ENCODE data around the gene ARHGAP8. TPM values are rescaled to one million over a fixed set of nuclear protein-coding genes. Genes with fewer than 3 reads are reported as not detected.
"Not testable (repeated sequence)": the region's sequence is repeated elsewhere in the genome, so short reads cannot be mapped to it uniquely, and the experiment has no call there.

The ARHGAP8 gene
- total RNA-seq, 2 experiments from 2014 or later = not detected

- DNase-seq (ENCODE audit: low spot score) = no peak
- no TSS peak for BruUV-seq (replicated peaks)
- POLR2A ChIA-PET = interaction anchor here (0.6 to 0.7 kb wide), 2 partner anchors 155 to 499 kb away, joined by 3 to 4 read pairs; no protein-coding TSS in a partner anchor
- Histone ChIP-seq H3K27ac (ENCODE audit: low read depth, low read length, poor library complexity, severe bottlenecking) (no peak overlapping the region), H3K9me3 (ENCODE audit: low read length) (no peaks in the 10 kb centered on the region), H4K20me1 (ENCODE audit: insufficient read depth, low read length) (no peaks in the 10 kb centered on the region), H3K36me3 (ENCODE audit: insufficient read depth, low read length) (no peaks in the 10 kb centered on the region), H3K4me2 (ENCODE audit: low read length) (no peak overlapping the region), H3K79me2 (ENCODE audit: insufficient read depth, low read depth, low read length) (no peaks in the 10 kb centered on the region), H3K4me3 (ENCODE audit: low read depth, low read length, poor library complexity, severe bottlenecking) (no peak overlapping the region), H3K9me2 (ENCODE audit: insufficient read depth, low read length) (no peaks in the 10 kb centered on the region), H2AFZ (ENCODE audit: low read length) (no peak overlapping the region), H3K4me1 (ENCODE audit: insufficient read depth, low read length, poor library complexity, severe bottlenecking) (no peaks in the 10 kb centered on the region)
- CTCF ChIA-PET (ENCODE audit: unreplicated experiment) = no interaction called here
- TF ChIP-seq EZH2phosphoT487 (IDR thresholded peaks at IDR 0.05; ENCODE audit: borderline replicate concordance, low read depth, low read length) (no peak), CTCF (conservative IDR thresholded peaks at IDR 0.05; ENCODE audit: low read length) (no peak)
- intact Hi-C loops (cut with micrococcal nuclease; ENCODE audit: unreplicated experiment) = no loop called here
Measured at GRCh38 chr22:44855855-44856254, 103.5 kb downstream of the ARHGAP8 start.

GRCh38 chr22:44858819-44859218, 106.4 kb downstream of the ARHGAP8 start:
- intact Hi-C loops (cut with micrococcal nuclease; ENCODE audit: unreplicated experiment); H4K20me1 ChIP-seq (ENCODE audit: insufficient read depth, low read length); DNase-seq (ENCODE audit: low spot score); H2AFZ ChIP-seq (ENCODE audit: low read length); BruUV-seq (replicated peaks); CTCF ChIA-PET (ENCODE audit: unreplicated experiment); H3K4me2 ChIP-seq (ENCODE audit: low read length); H3K36me3 ChIP-seq (ENCODE audit: insufficient read depth, low read length); H3K9me2 ChIP-seq (ENCODE audit: insufficient read depth, low read length); H3K27ac ChIP-seq (ENCODE audit: low read depth, low read length, poor library complexity, severe bottlenecking); H3K4me3 ChIP-seq (ENCODE audit: low read depth, low read length, poor library complexity, severe bottlenecking); H3K4me1 ChIP-seq (ENCODE audit: insufficient read depth, low read length, poor library complexity, severe bottlenecking); H3K9me3 ChIP-seq (ENCODE audit: low read length); POLR2A ChIA-PET; H3K79me2 ChIP-seq (ENCODE audit: insufficient read depth, low read depth, low read length): not testable (repeated sequence)

GRCh38 chr22:44859641-44860040, 107.3 kb downstream of the ARHGAP8 start:
- POLR2A ChIA-PET = no interaction called here

More at GRCh38 chr22:44859641-44860040, 107.3 kb downstream of the ARHGAP8 start:
- Histone ChIP-seq H3K27ac (ENCODE audit: low read depth, low read length, poor library complexity, severe bottlenecking) (no peak overlapping the region), H4K20me1 (ENCODE audit: insufficient read depth, low read length) (no peaks in the 10 kb centered on the region), H3K9me2 (ENCODE audit: insufficient read depth, low read length) (no peaks in the 10 kb centered on the region), H3K36me3 (ENCODE audit: insufficient read depth, low read length) (no peaks in the 10 kb centered on the region), H3K79me2 (ENCODE audit: insufficient read depth, low read depth, low read length) (no peaks in the 10 kb centered on the region), H3K9me3 (ENCODE audit: low read length) (no peaks in the 10 kb centered on the region), H3K4me2 (ENCODE audit: low read length) (no peak overlapping the region), H3K4me3 (ENCODE audit: low read depth, low read length, poor library complexity, severe bottlenecking) (no peak overlapping the region), H3K4me1 (ENCODE audit: insufficient read depth, low read length, poor library complexity, severe bottlenecking) (no peaks in the 10 kb centered on the region), H2AFZ (ENCODE audit: low read length) (no peak overlapping the region)
- intact Hi-C loops (cut with micrococcal nuclease; ENCODE audit: unreplicated experiment) = no loop called here
- TF ChIP-seq EZH2phosphoT487 (IDR thresholded peaks at IDR 0.05; ENCODE audit: borderline replicate concordance, low read depth, low read length) (no peak), CTCF (conservative IDR thresholded peaks at IDR 0.05; ENCODE audit: low read length) (no peak)
- DNase-seq (ENCODE audit: low spot score) = no peak
- no TSS peak for BruUV-seq (replicated peaks)
- CTCF ChIA-PET (ENCODE audit: unreplicated experiment) = no interaction called here
